ENCODE measurements around the gene USP5. TPM values are rescaled to one million over a fixed set of nuclear protein-coding genes. Genes with fewer than 3 reads are reported as not detected.

The USP5 gene
- total RNA-seq, 2 donors from 2014 or later, result 54.3 to 62.7 TPM

DNA sequence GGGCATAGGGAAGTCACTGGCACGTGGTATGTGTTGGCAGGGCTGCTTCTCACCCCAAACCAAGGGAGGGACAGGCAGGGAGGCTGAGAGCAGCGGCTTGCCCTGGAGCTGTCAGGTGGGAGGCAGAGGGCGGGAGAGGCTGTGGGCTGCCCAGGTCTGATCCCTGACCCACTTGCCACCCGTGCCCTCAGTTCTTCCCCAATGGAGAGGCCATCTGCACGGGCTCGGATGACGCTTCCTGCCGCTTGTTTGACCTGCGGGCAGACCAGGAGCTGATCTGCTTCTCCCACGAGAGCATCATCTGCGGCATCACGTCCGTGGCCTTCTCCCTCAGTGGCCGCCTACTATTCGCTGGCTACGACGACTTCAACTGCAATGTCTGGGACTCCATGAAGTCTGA is 6.6 kb upstream of the USP5 start:
- Histone ChIP-seq H3K4me3 (no peak overlapping the region), H3K27ac (no peak overlapping the region), H3K36me3 (peaks cover 12% of the 10 kb centered on the region), H3K27me3 (replicated peaks; ENCODE audit: insufficient read depth) (no peaks in the 10 kb centered on the region), H3K4me1 (ENCODE audit: control insufficient read depth in 1 of 2, low read depth in 2 of 2) (no peaks in the 10 kb centered on the region), H3K9me3 (no peaks in the 10 kb centered on the region)
- ATAC-seq (ENCODE audit: insufficient number of reproducible peaks, low FRiP score, low read depth), result no peak
- DNase-seq (ENCODE audit: low spot score), result no peak
- TF ChIP-seq, protein P1, sequence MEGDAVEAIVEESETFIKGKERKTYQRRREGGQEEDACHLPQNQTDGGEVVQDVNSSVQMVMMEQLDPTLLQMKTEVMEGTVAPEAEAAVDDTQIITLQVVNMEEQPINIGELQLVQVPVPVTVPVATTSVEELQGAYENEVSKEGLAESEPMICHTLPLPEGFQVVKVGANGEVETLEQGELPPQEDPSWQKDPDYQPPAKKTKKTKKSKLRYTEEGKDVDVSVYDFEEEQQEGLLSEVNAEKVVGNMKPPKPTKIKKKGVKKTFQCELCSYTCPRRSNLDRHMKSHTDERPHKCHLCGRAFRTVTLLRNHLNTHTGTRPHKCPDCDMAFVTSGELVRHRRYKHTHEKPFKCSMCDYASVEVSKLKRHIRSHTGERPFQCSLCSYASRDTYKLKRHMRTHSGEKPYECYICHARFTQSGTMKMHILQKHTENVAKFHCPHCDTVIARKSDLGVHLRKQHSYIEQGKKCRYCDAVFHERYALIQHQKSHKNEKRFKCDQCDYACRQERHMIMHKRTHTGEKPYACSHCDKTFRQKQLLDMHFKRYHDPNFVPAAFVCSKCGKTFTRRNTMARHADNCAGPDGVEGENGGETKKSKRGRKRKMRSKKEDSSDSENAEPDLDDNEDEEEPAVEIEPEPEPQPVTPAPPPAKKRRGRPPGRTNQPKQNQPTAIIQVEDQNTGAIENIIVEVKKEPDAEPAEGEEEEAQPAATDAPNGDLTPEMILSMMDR (IDR thresholded peaks at IDR 0.05), result no peak

DNA sequence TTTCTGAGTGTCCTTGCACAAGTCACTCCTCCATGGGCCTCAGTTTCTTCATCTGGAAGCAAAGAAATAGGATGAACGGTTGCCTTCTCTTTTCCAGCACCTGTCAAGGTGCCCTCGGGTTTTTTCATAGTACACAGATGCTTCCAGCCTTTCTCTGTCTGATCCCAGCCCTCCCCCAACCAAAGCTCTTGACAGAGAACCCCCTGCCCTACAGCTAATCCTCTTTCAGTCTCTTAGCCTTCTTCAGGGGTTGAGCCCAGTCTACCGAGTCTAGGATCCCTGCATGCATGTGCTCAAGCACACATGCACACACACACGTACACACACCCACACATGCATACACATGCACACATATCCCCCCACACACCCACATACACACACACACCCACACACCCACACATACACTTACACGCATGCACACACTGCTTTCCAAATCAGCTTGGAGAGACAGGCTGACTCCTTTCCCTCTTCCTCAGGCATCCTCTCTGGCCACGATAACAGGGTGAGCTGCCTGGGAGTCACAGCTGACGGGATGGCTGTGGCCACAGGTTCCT is 5.6 kb upstream of the USP5 start:
- Histone ChIP-seq H3K36me3 (peaks cover 12% of the 10 kb centered on the region), H3K9me3 (no peaks in the 10 kb centered on the region)

GRCh38 chr12:6847676-6848075 is 4.3 kb upstream of the USP5 start:
- Histone ChIP-seq H3K27ac (no peak overlapping the region), H3K27me3 (replicated peaks; ENCODE audit: insufficient read depth) (no peaks in the 10 kb centered on the region), H3K4me1 (ENCODE audit: control insufficient read depth in 1 of 2, low read depth in 2 of 2) (no peaks in the 10 kb centered on the region), H3K36me3 (peaks cover 12% of the 10 kb centered on the region), H3K9me3 (no peaks in the 10 kb centered on the region), H3K4me3 (no peak overlapping the region)
- no peak for DNase-seq (ENCODE audit: low spot score)
- no peak for ATAC-seq (ENCODE audit: insufficient number of reproducible peaks, low FRiP score, low read depth)
- TF ChIP-seq, protein P1 (IDR thresholded peaks at IDR 0.05), result no peak

More for the DNA sequence above, 5.6 kb upstream of the USP5 start:
- H3K4me1 ChIP-seq (ENCODE audit: control insufficient read depth in 1 of 2, low read depth in 2 of 2), result no peaks in the 10 kb centered on the region
- no peaks in the 10 kb centered on the region for H3K27me3 ChIP-seq (replicated peaks; ENCODE audit: insufficient read depth)
- ATAC-seq (ENCODE audit: insufficient number of reproducible peaks, low FRiP score, low read depth), result no peak
- TF ChIP-seq, protein P1 (IDR thresholded peaks at IDR 0.05), result no peak
- no peak overlapping the region for H3K4me3 ChIP-seq
- no peak overlapping the region for H3K27ac ChIP-seq
- no peak for DNase-seq (ENCODE audit: low spot score)

GRCh38 chr12:6849427-6849826 is 2.5 kb upstream of the USP5 start:
- DNase-seq (ENCODE audit: low spot score) (no peak), ATAC-seq (ENCODE audit: insufficient number of reproducible peaks, low FRiP score, low read depth) (no peak)
- Histone ChIP-seq H3K9me3 (no peaks in the 10 kb centered on the region), H3K27ac (no peak overlapping the region), H3K36me3 (peaks cover 12% of the 10 kb centered on the region), H3K4me3 (no peak overlapping the region), H3K27me3 (replicated peaks; ENCODE audit: insufficient read depth) (no peaks in the 10 kb centered on the region), H3K4me1 (ENCODE audit: control insufficient read depth in 1 of 2, low read depth in 2 of 2) (peaks cover 7 to 16% of the 10 kb centered on the region in 2 donors)
- TF ChIP-seq, protein P1 (IDR thresholded peaks at IDR 0.05), result no peak

DNA sequence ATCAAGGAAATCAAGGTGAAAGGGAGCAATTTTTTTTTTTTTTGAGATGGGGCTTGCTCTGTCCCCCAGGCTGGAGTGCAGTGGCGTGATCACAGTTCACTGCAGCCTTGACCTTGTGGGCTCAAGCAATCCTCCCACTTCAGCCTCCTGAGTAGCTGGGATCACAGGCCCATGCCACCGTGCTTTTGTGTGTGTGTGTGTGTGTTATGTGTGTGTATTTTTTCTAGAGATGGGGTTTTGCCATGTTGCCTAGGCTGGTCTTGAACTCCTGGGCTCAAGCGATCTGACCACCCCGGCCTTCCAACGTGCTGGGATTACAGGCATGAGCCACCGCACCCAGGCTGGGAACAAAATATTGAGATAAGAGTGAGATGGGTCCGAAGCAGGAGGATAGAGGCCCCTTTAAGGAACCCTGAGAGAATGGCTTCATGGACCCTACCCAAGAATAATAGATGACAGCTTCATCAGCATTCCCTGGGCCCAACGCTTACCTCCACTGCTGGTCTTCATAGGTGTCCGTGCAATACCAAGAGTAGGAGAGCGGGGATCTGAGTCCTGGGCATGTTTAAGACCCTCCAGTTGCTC is 1.9 kb upstream of the USP5 start:
- H3K27ac ChIP-seq, result no peak overlapping the region
- peaks cover 9% of the 10 kb centered on the region for H3K36me3 ChIP-seq
- H3K4me3 ChIP-seq, result no peak overlapping the region
- no peaks in the 10 kb centered on the region for H3K9me3 ChIP-seq
- TF ChIP-seq, protein P1 (IDR thresholded peaks at IDR 0.05), result no peak
- H3K27me3 ChIP-seq (replicated peaks; ENCODE audit: insufficient read depth), result no peaks in the 10 kb centered on the region
- ATAC-seq (ENCODE audit: insufficient number of reproducible peaks, low FRiP score, low read depth) (no peak), DNase-seq (ENCODE audit: low spot score) (no peak)
- H3K4me1 ChIP-seq (ENCODE audit: control insufficient read depth in 1 of 2, low read depth in 2 of 2), result peaks cover 7 to 16% of the 10 kb centered on the region in 2 donors
